Left lung (tissue), 10 donors: ENCODE measurements around the gene EFNA2. TPM values are rescaled to one million over a fixed set of nuclear protein-coding genes. Genes with fewer than 3 reads are reported as not detected.

ENCODE experiments used
- ATAC-seq: fragments of 200-7000 bp; cut with Tn5 transposase; one replicate; pipeline ENCODE4 v1.9.1; 2020; ENCODE audit warnings: moderate library complexity
- DNase-seq, 4 donors: peaks; one replicate each; pipeline ENCODE4 v3.0.0-alpha.2; 2013 to 2020
- H3K27ac ChIP-seq, 2 donors: fragments of 200-600 bp; sonication (generic) in 1 of 2; one replicate each; pipeline versions ENCODE4 v1.5.0 to v1.8.0; 2020 to 2021
- H3K27me3 ChIP-seq, 2 donors: fragments of 200-600 bp; sonication (generic) in 1 of 2; one replicate each; pipeline versions ENCODE4 v1.5.0 to v1.8.0; 2020 to 2021
- H3K36me3 ChIP-seq, 2 donors: fragments of 200-600 bp; sonication (generic) in 1 of 2; one replicate each; pipeline versions ENCODE4 v1.5.0 to v1.8.0; 2020 to 2021
- H3K4me1 ChIP-seq, 2 donors: fragments of 200-600 bp; one replicate each; pipeline ENCODE4 v1.8.0; 2021
- H3K4me3 ChIP-seq, 2 donors: fragments of 200-600 bp; sonication (generic) in 1 of 2; one replicate each; pipeline versions ENCODE4 v1.5.0 to v1.8.0; 2020 to 2021; ENCODE audit warnings: mild to moderate bottlenecking in 1 of 2
- H3K9me3 ChIP-seq, 2 donors: fragments of 200-600 bp; sonication (generic) in 1 of 2; one replicate each; pipeline versions ENCODE4 v1.5.0 to v1.8.0; 2020 to 2021
- intact Hi-C, 2 donors: fragments of 100-400 bp; cut with DNase I; formaldehyde crosslinking; loops; one replicate each; pipeline versions ENCODE4 v1.11.2 to v1.14.2; 2022
- polyA plus RNA-seq, 6 donors: library from polyadenylated mRNA; unstranded; fragments of 120-200 nt; gene quantifications; one replicate each; pipeline ENCODE4 v1.2.1, GENCODE V29; 2013; ENCODE audit not compliant: insufficient read length in 6 of 6
- total RNA-seq, 2 donors: library from RNA; stranded (reverse); fragmentation: NEBNext Ultra II Directional; extraction: Animal tissue kit (Norgen Biotek cat#: 25700); gene quantifications; one replicate each; pipeline ENCODE4 v1.2.1, GENCODE V29; 2021
- TF ChIP-seq, protein P1 (sequence below), 2 donors: fragments of 200-600 bp; sonication (generic) in 1 of 2; IDR thresholded peaks; one replicate each; pipeline versions ENCODE4 v1.5.0 to v1.8.0; 2021; ENCODE audit warnings: antibody characterized with exemption in 2 of 2
- donor health status: DM: no; HTN: yes; CAD: no.
- donor health status: DM: no; HTN: no; CAD: no.

The EFNA2 gene
- total and polyA plus RNA-seq, 8 donors = 0.48 to 2.0 (median 0.79) TPM; not detected in 1

DNA sequence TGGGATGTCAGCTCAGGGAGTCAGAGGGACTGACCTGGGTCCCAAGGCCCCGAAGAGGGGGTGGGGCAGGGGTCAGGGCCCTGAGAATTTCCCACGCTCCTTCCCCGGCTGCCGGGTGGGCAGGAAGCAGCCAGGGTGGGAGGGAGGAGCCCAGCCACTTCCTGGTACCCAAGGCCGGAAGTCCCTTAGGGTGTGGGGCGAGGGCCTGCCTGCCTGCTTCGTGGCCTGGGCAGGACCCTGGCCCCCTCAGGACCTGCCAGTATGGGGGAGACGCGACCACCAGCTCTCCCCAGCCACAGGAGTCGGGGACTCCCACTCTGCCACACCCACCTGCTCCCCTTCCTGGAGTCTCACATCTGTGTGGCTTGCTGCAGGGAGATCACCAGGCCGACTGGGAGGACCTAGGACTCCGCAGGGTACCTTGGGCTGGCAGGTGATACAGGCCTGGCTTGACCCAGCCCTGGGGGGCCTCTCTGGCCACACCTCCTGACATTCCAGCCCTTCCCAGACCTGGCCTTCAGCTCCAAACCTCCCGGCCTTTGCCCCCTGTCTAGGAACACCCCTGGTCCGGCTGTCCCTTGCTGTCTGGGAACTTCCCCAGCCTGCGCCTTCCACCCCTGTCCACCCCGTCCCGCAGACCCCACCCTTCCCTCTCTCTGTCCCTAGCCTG is 26.3 kb upstream of the EFNA2 start:
- ATAC-seq = peak; percentile 4
- H3K36me3 ChIP-seq = peaks cover 9 to 45% of the 10 kb centered on the region in 2 donors
- peak in 2 of 4 donors; percentile 82 to 92 for DNase-seq
- peak overlapping the region; percentile 93 to 99 for H3K27ac ChIP-seq
- TF ChIP-seq, protein P1, sequence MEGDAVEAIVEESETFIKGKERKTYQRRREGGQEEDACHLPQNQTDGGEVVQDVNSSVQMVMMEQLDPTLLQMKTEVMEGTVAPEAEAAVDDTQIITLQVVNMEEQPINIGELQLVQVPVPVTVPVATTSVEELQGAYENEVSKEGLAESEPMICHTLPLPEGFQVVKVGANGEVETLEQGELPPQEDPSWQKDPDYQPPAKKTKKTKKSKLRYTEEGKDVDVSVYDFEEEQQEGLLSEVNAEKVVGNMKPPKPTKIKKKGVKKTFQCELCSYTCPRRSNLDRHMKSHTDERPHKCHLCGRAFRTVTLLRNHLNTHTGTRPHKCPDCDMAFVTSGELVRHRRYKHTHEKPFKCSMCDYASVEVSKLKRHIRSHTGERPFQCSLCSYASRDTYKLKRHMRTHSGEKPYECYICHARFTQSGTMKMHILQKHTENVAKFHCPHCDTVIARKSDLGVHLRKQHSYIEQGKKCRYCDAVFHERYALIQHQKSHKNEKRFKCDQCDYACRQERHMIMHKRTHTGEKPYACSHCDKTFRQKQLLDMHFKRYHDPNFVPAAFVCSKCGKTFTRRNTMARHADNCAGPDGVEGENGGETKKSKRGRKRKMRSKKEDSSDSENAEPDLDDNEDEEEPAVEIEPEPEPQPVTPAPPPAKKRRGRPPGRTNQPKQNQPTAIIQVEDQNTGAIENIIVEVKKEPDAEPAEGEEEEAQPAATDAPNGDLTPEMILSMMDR (IDR thresholded peaks at IDR 0.05) = no peak
- H3K4me3 ChIP-seq = peak overlapping the region in 1 of 2 donors; percentile 68
- intact Hi-C loops = no loop called here
- H3K4me1 ChIP-seq = peaks cover 50 to 97% of the 10 kb centered on the region in 2 donors
- H3K9me3 ChIP-seq = no peaks in the 10 kb centered on the region
- no peaks in the 10 kb centered on the region for H3K27me3 ChIP-seq

DNA sequence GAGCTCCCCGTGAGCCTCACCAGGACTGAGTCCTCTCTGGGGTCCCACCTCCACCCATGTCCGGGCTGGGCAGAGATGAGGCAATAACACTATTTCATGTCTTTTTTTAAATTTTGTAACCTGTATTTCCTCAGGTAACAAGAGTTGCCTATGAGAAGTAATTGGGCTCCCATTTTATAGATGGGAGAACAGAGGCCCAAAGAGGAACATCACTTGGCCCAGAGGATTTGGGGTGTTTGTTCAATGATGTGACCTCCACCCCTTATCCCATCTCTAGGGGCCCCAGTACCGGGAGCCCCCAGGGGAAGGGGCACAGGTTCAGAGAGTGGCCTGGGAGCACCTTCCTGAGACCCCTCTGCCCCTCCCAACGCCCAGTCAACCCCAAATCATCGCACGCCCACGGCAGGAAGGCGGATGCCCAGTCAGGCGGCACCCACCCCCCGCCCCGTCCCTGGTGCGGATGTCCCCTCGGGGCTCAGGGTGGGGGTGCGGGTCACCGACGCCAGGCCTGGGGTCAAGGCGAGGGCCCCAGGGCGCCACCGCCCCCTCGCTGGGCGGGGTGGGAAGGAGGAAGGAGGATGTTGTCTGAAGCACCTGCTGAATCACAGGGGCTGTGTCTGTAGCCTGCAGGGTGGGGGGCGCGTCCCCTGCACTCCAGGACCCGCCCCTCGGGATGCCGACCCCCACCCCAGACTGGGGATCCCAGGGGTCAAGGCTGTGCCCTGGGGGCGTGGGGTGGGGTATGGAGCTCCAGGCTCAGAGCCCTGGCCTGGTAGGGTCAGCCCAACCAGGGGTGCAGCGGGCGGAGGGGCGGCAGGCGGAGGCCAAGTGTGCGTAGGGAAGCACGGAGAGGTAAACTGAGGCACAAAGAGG is 25.6 kb upstream of the EFNA2 start:
- H3K4me1 ChIP-seq = peaks cover 50 to 97% of the 10 kb centered on the region in 2 donors

DNA sequence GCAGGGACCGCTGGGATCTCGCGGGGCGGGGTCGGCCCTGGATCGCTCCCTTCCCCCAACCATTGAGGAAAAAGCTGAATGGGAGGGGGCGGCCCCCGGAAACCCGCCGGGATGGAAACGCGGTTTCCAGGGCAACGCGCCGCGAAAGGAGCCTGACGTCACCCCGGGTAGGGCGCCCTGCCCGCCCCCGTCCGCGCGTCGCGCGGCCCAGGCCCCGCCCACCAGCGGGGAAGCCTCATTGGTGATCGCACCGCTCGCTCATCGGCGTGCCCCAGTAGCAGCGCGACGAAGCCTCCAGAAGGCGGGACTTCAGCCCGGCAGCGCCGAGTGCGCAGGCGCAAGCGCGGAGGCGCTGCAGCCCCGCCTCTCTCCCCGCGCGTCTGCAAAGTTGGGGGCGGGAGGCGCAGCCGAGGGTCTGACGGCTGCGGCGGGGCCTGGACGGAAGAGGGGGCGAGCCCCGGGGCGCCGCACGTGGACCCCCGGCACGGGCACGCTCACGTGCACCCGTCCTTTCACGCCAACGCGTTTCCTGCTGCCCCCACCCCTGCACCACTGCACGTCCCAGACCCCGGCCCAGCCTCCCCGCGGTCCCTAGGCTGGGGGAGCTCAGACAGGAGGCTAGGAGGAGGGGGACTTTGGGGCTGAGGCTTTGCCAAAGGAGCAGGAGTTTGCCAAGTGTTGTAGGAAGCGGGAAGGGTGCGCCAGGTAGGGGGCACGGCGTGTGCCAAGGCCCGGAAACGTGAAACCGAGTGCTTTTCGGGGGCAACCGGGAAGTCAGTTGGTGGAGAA is 24.7 kb upstream of the EFNA2 start:
- no peaks in the 10 kb centered on the region for H3K27me3 ChIP-seq
- intact Hi-C loops = no loop called here
- H3K4me1 ChIP-seq = peaks cover 50 to 97% of the 10 kb centered on the region in 2 donors
- peaks cover 0 to 29% of the 10 kb centered on the region in 2 donors for H3K36me3 ChIP-seq
- ATAC-seq (peak; percentile 77), DNase-seq (peak; percentile 96 to 99 (median 97))
- H3K9me3 ChIP-seq = no peaks in the 10 kb centered on the region
- TF ChIP-seq, protein P1 (IDR thresholded peaks at IDR 0.05) = no peak
- peak overlapping the region; percentile 59 to 68 for H3K4me3 ChIP-seq
- H3K27ac ChIP-seq = peak overlapping the region; percentile 93 to 99

More for the DNA sequence above, 25.6 kb upstream of the EFNA2 start:
- DNase-seq = peak in 2 of 4 donors; percentile 64 to 91
- Histone ChIP-seq H3K4me3 (peak overlapping the region; percentile 11 to 68), H3K9me3 (no peaks in the 10 kb centered on the region), H3K27ac (peak overlapping the region; percentile 93 to 99), H3K36me3 (peaks cover 7 to 38% of the 10 kb centered on the region in 2 donors), H3K27me3 (no peaks in the 10 kb centered on the region)
- no peak for ATAC-seq
- TF ChIP-seq, protein P1 (IDR thresholded peaks at IDR 0.05) = no peak
- intact Hi-C loops = no loop called here

DNA sequence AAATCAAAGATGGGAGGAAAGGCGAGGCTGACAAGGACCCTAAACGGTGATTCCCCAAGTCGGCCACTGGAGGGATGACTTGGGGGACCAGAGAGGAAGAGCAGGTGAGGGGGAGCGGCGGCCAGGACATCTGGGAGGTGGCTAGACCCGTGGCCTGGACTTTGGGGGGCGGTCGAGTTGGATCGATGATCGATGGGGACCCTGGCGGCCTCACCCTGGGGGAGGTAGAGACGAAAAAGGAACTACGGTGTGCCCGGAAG is 24.2 kb upstream of the EFNA2 start:
- no peaks in the 10 kb centered on the region for H3K27me3 ChIP-seq
- H3K4me3 ChIP-seq = peak overlapping the region; percentile 59 to 68
- peaks cover 56 to 97% of the 10 kb centered on the region in 2 donors for H3K4me1 ChIP-seq
- H3K27ac ChIP-seq = peak overlapping the region; percentile 93 to 99
- intact Hi-C loops = no loop called here
- TF ChIP-seq, protein P1 (IDR thresholded peaks at IDR 0.05) = no peak
- no peaks in the 10 kb centered on the region for H3K9me3 ChIP-seq
- DNase-seq = no peak
- H3K36me3 ChIP-seq = peaks cover 0 to 24% of the 10 kb centered on the region in 2 donors
- ATAC-seq = no peak
